Measurements from ENCODE around the gene SIRT2.

GRCh38 chr19:38830039-38830733 is 69.2 kb downstream of the SIRT2 start:
- no peak for TF ChIP-seq CTCF (IDR thresholded peaks at IDR 0.05 in 4 of 5, conservative IDR thresholded peaks at IDR 0.05 in 1 of 5)
- TF ChIP-seq POLR2A (IDR thresholded peaks at IDR 0.05) = no peak
